SK-N-SH treated with all-trans-retinoic acid at 6 μM for 48 hours (cell line): ENCODE measurements around the gene TSR1.

Source experiments
- ATAC-seq: fragments of 200-7000 bp; cut with Tn5 transposase; 3 replicates; pipeline ENCODE4 v1.9.1; 2020; ENCODE audit warnings: mild to moderate bottlenecking, moderate library complexity
- CSRNP3 ChIP-seq: fragments of 250-450 bp; sonication (Bioruptor Pico); IDR thresholded peaks from 2 replicates; pipeline ENCODE4 v1.5.1; 2021; ENCODE audit warnings: mild to moderate bottlenecking, moderate library complexity
- GLIS3 ChIP-seq: fragments of 250-450 bp; sonication (Bioruptor Pico); IDR thresholded peaks from 2 replicates; pipeline ENCODE4 v1.5.0; 2020; ENCODE audit warnings: mild to moderate bottlenecking, moderate library complexity
- ISL1 ChIP-seq: fragments of 250-450 bp; sonication (Bioruptor Pico); IDR thresholded peaks from 2 replicates; pipeline ENCODE4 v2.1.2; 2022; ENCODE audit warnings: mild to moderate bottlenecking, moderate library complexity
- OSR1 ChIP-seq: fragments of 250-450 bp; sonication (Bioruptor Pico); IDR thresholded peaks from 2 replicates; pipeline ENCODE4 v1.8.0; 2022; ENCODE audit warnings: moderate library complexity, mild to moderate bottlenecking, inconsistent platforms
- POU6F1 ChIP-seq: fragments of 250-450 bp; sonication (Bioruptor Pico); IDR thresholded peaks from 2 replicates; pipeline ENCODE4 v1.8.0; 2021; ENCODE audit warnings: low read depth, mild to moderate bottlenecking, moderate library complexity, borderline replicate concordance
- RARB ChIP-seq: fragments of 250-450 bp; sonication (Bioruptor Pico); IDR thresholded peaks from 2 replicates; pipeline ENCODE4 v1.8.0; 2021; ENCODE audit warnings: mild to moderate bottlenecking, moderate library complexity
- TCF4 ChIP-seq: fragments of 250-450 bp; sonication (Bioruptor Pico); IDR thresholded peaks from 2 replicates; pipeline ENCODE4 v1.8.0; 2021; ENCODE audit warnings: mild to moderate bottlenecking, moderate library complexity, borderline replicate concordance
- TSHZ2 ChIP-seq: fragments of 250-450 bp; sonication (Bioruptor Pico); IDR thresholded peaks from 2 replicates; pipeline ENCODE4 v1.5.0; 2020; ENCODE audit warnings: mild to moderate bottlenecking, moderate library complexity
- ZFP3 ChIP-seq: fragments of 250-450 bp; sonication (Bioruptor Pico); IDR thresholded peaks from 2 replicates; pipeline ENCODE4 v1.5.0; 2020; ENCODE audit warnings: mild to moderate bottlenecking, moderate library complexity
- ZNF8 ChIP-seq: fragments of 450-650 bp; formaldehyde crosslinking; IDR thresholded peaks from 2 replicates; pipeline ENCODE4 v1.5.0; 2020; ENCODE audit warnings: mild to moderate bottlenecking, moderate library complexity

TSR1 gene

GRCh38 chr17:2275722-2276121, 60.5 kb downstream of the TSR1 start:
- no peak for ATAC-seq
- TF ChIP-seq TCF4 (CRISPR knock-in tag) = no peak
- TF ChIP-seq TSHZ2 = no peak
- TF ChIP-seq GLIS3 = no peak
- TF ChIP-seq, all 23 proteins: peak for 0

GRCh38 chr17:2274414-2274813, 61.8 kb downstream of the TSR1 start:
- TF ChIP-seq POU6F1 (no peak), ZFP3 (CRISPR knock-in tag) (no peak), ZNF8 (CRISPR knock-in tag) (no peak), RARB (CRISPR knock-in tag) (no peak), CSRNP3 (CRISPR knock-in tag) (no peak), OSR1 (CRISPR knock-in tag) (no peak), ISL1 (CRISPR knock-in tag) (no peak)
- TF ChIP-seq, all 23 proteins: peak for 0
- no peak for ATAC-seq
